Prostate gland (tissue), 2 donors: ENCODE data around the gene PILRA.

ENCODE experiments used
- POLR2A ChIP-seq: fragments of 450-650 bp; IDR thresholded peaks from one replicate; pipeline ENCODE4 v1.6.1; 2016; ENCODE audit warnings: antibody characterized with exemption, mild to moderate bottlenecking
- TF ChIP-seq, protein P1 (sequence below), 4 experiments: fragments of 200-600 bp in 2 of 4; fragments of 450-650 bp in 2 of 4; sonication (generic) in 2 of 4; IDR thresholded peaks; 1 replicate in 3 of 4; 2 replicates in 1 of 4; pipeline ENCODE4 v1.5.1; 2016 to 2019; ENCODE audit warnings: antibody characterized with exemption in 4 of 4, mild to moderate bottlenecking in 2 of 4, moderate library complexity in 2 of 4

DNA sequence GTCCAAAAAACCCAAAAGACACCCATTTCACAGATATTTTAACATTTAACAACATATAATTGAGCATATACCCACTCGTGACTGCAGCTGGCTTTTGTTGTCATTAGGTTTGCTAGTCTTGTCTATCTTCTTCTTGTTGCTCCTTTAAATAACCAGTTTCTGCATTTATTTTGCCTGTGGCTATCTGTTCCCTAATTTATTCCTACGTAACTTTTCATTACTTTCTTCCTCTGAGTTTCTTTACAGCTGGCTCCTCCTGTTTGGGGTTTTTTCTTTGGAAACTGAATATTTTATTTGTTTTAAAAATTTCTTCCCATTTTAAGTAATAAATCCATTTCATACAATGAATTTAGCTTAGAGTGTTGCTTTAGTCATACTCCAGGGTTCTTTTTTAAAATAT, 14.4 kb downstream of the PILRA start:
- TF ChIP-seq, protein P1, sequence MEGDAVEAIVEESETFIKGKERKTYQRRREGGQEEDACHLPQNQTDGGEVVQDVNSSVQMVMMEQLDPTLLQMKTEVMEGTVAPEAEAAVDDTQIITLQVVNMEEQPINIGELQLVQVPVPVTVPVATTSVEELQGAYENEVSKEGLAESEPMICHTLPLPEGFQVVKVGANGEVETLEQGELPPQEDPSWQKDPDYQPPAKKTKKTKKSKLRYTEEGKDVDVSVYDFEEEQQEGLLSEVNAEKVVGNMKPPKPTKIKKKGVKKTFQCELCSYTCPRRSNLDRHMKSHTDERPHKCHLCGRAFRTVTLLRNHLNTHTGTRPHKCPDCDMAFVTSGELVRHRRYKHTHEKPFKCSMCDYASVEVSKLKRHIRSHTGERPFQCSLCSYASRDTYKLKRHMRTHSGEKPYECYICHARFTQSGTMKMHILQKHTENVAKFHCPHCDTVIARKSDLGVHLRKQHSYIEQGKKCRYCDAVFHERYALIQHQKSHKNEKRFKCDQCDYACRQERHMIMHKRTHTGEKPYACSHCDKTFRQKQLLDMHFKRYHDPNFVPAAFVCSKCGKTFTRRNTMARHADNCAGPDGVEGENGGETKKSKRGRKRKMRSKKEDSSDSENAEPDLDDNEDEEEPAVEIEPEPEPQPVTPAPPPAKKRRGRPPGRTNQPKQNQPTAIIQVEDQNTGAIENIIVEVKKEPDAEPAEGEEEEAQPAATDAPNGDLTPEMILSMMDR (IDR thresholded peaks at IDR 0.05): no peak
- TF ChIP-seq POLR2A: no peak
